HEK293 (cell line): ENCODE measurements around the gene GAST.
A peak's percentile ranks its signal among the peaks of the same experiment; 100 is the strongest.

Experiments used
- CTCF ChIA-PET: fragments of 350-600 bp; formaldehyde crosslinking; extraction: SDS; loops from one replicate; lab custom pipeline; 2021; ENCODE audit warnings: antibody characterized with exemption; lab: Yijun Ruan, JAX
- POLR2A ChIA-PET: fragments of 300-600 bp; formaldehyde crosslinking; extraction: SDS; loops from one replicate; lab custom pipeline; 2020; ENCODE audit warnings: antibody characterized with exemption, inconsistent platforms; lab: Yijun Ruan, JAX
- H3K27ac ChIP-seq: fragments of 200-500 bp; sonication (Bioruptor generic); 2 replicates; pipeline ENCODE4 v1.5.1; 2014; ENCODE audit warnings: low read depth, low read length, control low read depth, inconsistent platforms; ENCODE audit errors: extremely low read depth
- H3K36me3 ChIP-seq, 2 experiments: fragments of 200-500 bp in 1 of 2; sonication (Bioruptor generic) in 1 of 2; 1 replicate in 1 of 2; 2 replicates in 1 of 2; pipeline ENCODE4 v1.5.1; 2014 to 2017; ENCODE audit warnings: inconsistent platforms in 2 of 2, low read length in 2 of 2; ENCODE audit not compliant: control insufficient read depth in 2 of 2, insufficient read depth in 1 of 2
- H3K4me1 ChIP-seq: fragments of 200-500 bp; sonication (Bioruptor generic); 2 replicates; pipeline ENCODE4 v1.5.1; 2014; ENCODE audit warnings: mild to moderate bottlenecking, low read length, inconsistent platforms; ENCODE audit not compliant: control insufficient read depth, insufficient read depth
- H3K4me3 ChIP-seq: 2 replicates; pipeline ENCODE4 v1.5.1; 2011; ENCODE audit warnings: low read depth, mild to moderate bottlenecking, control low read depth, low read length, moderate library complexity
- H3K9me3 ChIP-seq: fragments of 200-500 bp; sonication (Bioruptor generic); 2 replicates; pipeline ENCODE4 v1.5.1; 2014; ENCODE audit warnings: low read depth, low read length, inconsistent platforms; ENCODE audit not compliant: control insufficient read depth, insufficient read depth
- GLIS2 ChIP-seq: fragments of 450-650 bp; formaldehyde crosslinking; IDR thresholded peaks from 2 replicates; pipeline ENCODE4 v1.5.1; 2016; ENCODE audit warnings: missing biosample characterization, missing genetic modification characterization
- HOXD13 ChIP-seq: sonication (generic); formaldehyde crosslinking; IDR thresholded peaks from 2 replicates; pipeline ENCODE4 v1.8.0; 2022; ENCODE audit warnings: missing genetic modification reagents, borderline replicate concordance
- IKZF3 ChIP-seq: fragments of 450-650 bp; IDR thresholded peaks from 2 replicates; pipeline ENCODE4 v1.5.0; 2018; ENCODE audit warnings: missing biosample characterization, mild to moderate bottlenecking, missing genetic modification characterization, moderate library complexity
- KLF1 ChIP-seq: fragments of 450-650 bp; formaldehyde crosslinking; IDR thresholded peaks from 2 replicates; pipeline ENCODE4 v1.5.1; 2016; ENCODE audit warnings: missing biosample characterization, missing genetic modification characterization
- ZBTB20 ChIP-seq: fragments of 450-650 bp; formaldehyde crosslinking; IDR thresholded peaks from 2 replicates; pipeline ENCODE4 v1.5.1; 2016; ENCODE audit warnings: missing biosample characterization, missing genetic modification characterization
- ZBTB7A ChIP-seq: fragments of 450-650 bp; formaldehyde crosslinking; IDR thresholded peaks from 2 replicates; pipeline ENCODE4 v1.5.1; 2016; ENCODE audit warnings: low read depth, missing biosample characterization, missing genetic modification characterization
- ZNF10 ChIP-seq: fragments of 450-650 bp; formaldehyde crosslinking; IDR thresholded peaks from 2 replicates; pipeline ENCODE4 v1.5.1; 2017; ENCODE audit warnings: missing biosample characterization, missing genetic modification characterization
- ZNF140 ChIP-seq: fragments of 450-650 bp; formaldehyde crosslinking; IDR thresholded peaks from 2 replicates; pipeline ENCODE4 v1.5.1; 2016; ENCODE audit warnings: missing biosample characterization, missing genetic modification characterization
- ZNF146 ChIP-seq: fragments of 450-650 bp; formaldehyde crosslinking; IDR thresholded peaks from 2 replicates; pipeline ENCODE4 v1.5.1; 2016; ENCODE audit warnings: missing biosample characterization, missing genetic modification characterization
- ZNF221 ChIP-seq: fragments of 450-650 bp; formaldehyde crosslinking; IDR thresholded peaks from 2 replicates; pipeline ENCODE4 v1.5.1; 2017; ENCODE audit warnings: missing biosample characterization, missing genetic modification characterization, borderline replicate concordance
- ZNF335 ChIP-seq: fragments of 450-650 bp; formaldehyde crosslinking; conservative IDR thresholded peaks from 2 replicates; pipeline ENCODE4 v1.5.1; 2016; ENCODE audit warnings: missing biosample characterization, missing genetic modification characterization
- ZNF501 ChIP-seq: fragments of 450-650 bp; formaldehyde crosslinking; IDR thresholded peaks from 2 replicates; pipeline ENCODE4 v1.5.1; 2016; ENCODE audit warnings: missing biosample characterization, missing genetic modification characterization
- ZNF600 ChIP-seq: fragments of 450-650 bp; formaldehyde crosslinking; IDR thresholded peaks from 2 replicates; pipeline ENCODE4 v1.5.1; 2016; ENCODE audit warnings: missing biosample characterization, missing genetic modification characterization
- ZNF664 ChIP-seq: fragments of 450-650 bp; formaldehyde crosslinking; IDR thresholded peaks from 2 replicates; pipeline ENCODE4 v1.5.1; 2016; ENCODE audit warnings: missing biosample characterization, missing genetic modification characterization
- ZNF707 ChIP-seq: fragments of 450-650 bp; formaldehyde crosslinking; IDR thresholded peaks from 2 replicates; pipeline ENCODE4 v1.5.1; 2016; ENCODE audit warnings: missing biosample characterization, missing genetic modification characterization
- ZXDB ChIP-seq: fragments of 450-650 bp; formaldehyde crosslinking; IDR thresholded peaks from 2 replicates; pipeline ENCODE4 v1.5.1; 2016; ENCODE audit warnings: missing biosample characterization, missing genetic modification characterization
- TF ChIP-seq, protein P1 (sequence below): fragments of 450-650 bp; formaldehyde crosslinking; IDR thresholded peaks from 2 replicates; pipeline ENCODE4 v1.5.1; 2017; ENCODE audit warnings: missing biosample characterization, missing genetic modification characterization
- TF ChIP-seq, protein P2 (sequence below): fragments of 450-650 bp; formaldehyde crosslinking; IDR thresholded peaks from 2 replicates; pipeline ENCODE4 v1.5.1; 2016; ENCODE audit warnings: missing biosample characterization, missing genetic modification characterization
- TF ChIP-seq, protein P3 (sequence below): fragments of 450-650 bp; formaldehyde crosslinking; IDR thresholded peaks from 2 replicates; pipeline ENCODE4 v1.5.1; 2017; ENCODE audit warnings: missing biosample characterization, missing genetic modification characterization
- TF ChIP-seq, protein P4 (sequence below): fragments of 450-650 bp; IDR thresholded peaks from 2 replicates; pipeline ENCODE4 v1.5.1; 2018; ENCODE audit warnings: missing biosample characterization, mild to moderate bottlenecking, missing genetic modification characterization
- TF ChIP-seq, protein P5 (sequence below): fragments of 450-650 bp; formaldehyde crosslinking; IDR thresholded peaks from 2 replicates; pipeline ENCODE4 v1.5.1; 2016; ENCODE audit warnings: missing biosample characterization, missing genetic modification characterization
- TF ChIP-seq, protein P6 (sequence below): fragments of 450-650 bp; formaldehyde crosslinking; IDR thresholded peaks from 2 replicates; pipeline ENCODE4 v1.5.1; 2016; ENCODE audit warnings: missing biosample characterization, missing genetic modification characterization, low read depth

The GAST gene

DNA sequence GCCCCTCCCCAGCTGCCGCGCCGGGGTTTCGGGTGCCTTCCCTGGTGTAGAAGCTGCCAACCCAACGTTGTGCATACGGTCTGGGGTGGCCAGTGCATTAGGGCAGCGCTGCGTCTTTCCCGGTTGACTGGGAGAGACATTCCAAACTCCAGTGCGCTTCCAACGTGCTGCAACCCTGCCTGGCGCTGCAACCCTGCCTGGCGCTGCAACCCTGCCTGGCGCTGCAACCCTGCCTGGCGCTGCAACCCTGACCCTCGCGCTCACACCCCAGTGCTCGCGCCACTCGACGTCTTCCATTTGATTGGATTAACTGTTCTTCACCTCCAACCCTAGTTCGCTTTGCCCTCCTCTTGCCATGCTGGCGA lies 22.8 kb downstream of the GAST start:
- POLR2A ChIA-PET: interaction anchor here (0.7 to 2.4 kb wide), 16 partner anchors 9 to 232 kb away, joined by 3 to 28 read pairs (median 6); partner anchors contain the start of genes CNP, FKBP10, JUP and P3H4
- Histone ChIP-seq H3K36me3 (peaks cover 0 to 6% of the 10 kb centered on the region in 2 experiments; a peak in 1 of 3 replicates), H3K27ac (no peak overlapping the region; the same call in 1 of the 2 replicates), H3K9me3 (no peaks in the 10 kb centered on the region), H3K4me3 (peak overlapping the region; percentile 64), H3K4me1 (peaks cover 2% of the 10 kb centered on the region; the same call in 1 of the 2 replicates)
- CTCF ChIA-PET: interaction anchor here (0.7 to 3.3 kb wide), 7 partner anchors 51 to 224 kb away, joined by 3 to 51 read pairs (median 6); partner anchors contain the start of gene JUP
- TF ChIP-seq ZNF10 (tag by site-specific recombination) (no peak), ZNF707 (tag by site-specific recombination) (no peak), ZNF146 (no peak), KLF1 (tag by site-specific recombination) (no peak), ZNF501 (tag by site-specific recombination) (0 out of 2 replicates have a peak, but pooled peaks have one; percentile 9), ZBTB20 (tag by site-specific recombination) (peak; percentile 56; the same call in 1 of the 2 replicates), HOXD13 (CRISPR knock-in tag) (no peak), ZNF335 (peak; percentile 28), ZNF664 (tag by site-specific recombination) (no peak), ZNF221 (no peak), ZNF600 (peak; percentile 69), ZNF140 (tag by site-specific recombination) (no peak), ZBTB7A (tag by site-specific recombination) (no peak), GLIS2 (peak; percentile 4; the same call in 1 of the 2 replicates), ZXDB (no peak), IKZF3 (tag by site-specific recombination) (0 out of 2 replicates have a peak, but pooled peaks have one; percentile 34)
- TF ChIP-seq, protein P1, sequence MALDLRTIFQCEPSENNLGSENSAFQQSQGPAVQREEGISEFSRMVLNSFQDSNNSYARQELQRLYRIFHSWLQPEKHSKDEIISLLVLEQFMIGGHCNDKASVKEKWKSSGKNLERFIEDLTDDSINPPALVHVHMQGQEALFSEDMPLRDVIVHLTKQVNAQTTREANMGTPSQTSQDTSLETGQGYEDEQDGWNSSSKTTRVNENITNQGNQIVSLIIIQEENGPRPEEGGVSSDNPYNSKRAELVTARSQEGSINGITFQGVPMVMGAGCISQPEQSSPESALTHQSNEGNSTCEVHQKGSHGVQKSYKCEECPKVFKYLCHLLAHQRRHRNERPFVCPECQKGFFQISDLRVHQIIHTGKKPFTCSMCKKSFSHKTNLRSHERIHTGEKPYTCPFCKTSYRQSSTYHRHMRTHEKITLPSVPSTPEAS (tag by site-specific recombination): no peak
- TF ChIP-seq, protein P2, sequence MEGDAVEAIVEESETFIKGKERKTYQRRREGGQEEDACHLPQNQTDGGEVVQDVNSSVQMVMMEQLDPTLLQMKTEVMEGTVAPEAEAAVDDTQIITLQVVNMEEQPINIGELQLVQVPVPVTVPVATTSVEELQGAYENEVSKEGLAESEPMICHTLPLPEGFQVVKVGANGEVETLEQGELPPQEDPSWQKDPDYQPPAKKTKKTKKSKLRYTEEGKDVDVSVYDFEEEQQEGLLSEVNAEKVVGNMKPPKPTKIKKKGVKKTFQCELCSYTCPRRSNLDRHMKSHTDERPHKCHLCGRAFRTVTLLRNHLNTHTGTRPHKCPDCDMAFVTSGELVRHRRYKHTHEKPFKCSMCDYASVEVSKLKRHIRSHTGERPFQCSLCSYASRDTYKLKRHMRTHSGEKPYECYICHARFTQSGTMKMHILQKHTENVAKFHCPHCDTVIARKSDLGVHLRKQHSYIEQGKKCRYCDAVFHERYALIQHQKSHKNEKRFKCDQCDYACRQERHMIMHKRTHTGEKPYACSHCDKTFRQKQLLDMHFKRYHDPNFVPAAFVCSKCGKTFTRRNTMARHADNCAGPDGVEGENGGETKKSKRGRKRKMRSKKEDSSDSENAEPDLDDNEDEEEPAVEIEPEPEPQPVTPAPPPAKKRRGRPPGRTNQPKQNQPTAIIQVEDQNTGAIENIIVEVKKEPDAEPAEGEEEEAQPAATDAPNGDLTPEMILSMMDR (tag by site-specific recombination): peak; percentile 59
- TF ChIP-seq, protein P3, sequence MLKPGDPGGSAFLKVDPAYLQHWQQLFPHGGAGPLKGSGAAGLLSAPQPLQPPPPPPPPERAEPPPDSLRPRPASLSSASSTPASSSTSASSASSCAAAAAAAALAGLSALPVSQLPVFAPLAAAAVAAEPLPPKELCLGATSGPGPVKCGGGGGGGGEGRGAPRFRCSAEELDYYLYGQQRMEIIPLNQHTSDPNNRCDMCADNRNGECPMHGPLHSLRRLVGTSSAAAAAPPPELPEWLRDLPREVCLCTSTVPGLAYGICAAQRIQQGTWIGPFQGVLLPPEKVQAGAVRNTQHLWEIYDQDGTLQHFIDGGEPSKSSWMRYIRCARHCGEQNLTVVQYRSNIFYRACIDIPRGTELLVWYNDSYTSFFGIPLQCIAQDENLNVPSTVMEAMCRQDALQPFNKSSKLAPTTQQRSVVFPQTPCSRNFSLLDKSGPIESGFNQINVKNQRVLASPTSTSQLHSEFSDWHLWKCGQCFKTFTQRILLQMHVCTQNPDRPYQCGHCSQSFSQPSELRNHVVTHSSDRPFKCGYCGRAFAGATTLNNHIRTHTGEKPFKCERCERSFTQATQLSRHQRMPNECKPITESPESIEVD (tag by site-specific recombination): no peak
- TF ChIP-seq, protein P4, sequence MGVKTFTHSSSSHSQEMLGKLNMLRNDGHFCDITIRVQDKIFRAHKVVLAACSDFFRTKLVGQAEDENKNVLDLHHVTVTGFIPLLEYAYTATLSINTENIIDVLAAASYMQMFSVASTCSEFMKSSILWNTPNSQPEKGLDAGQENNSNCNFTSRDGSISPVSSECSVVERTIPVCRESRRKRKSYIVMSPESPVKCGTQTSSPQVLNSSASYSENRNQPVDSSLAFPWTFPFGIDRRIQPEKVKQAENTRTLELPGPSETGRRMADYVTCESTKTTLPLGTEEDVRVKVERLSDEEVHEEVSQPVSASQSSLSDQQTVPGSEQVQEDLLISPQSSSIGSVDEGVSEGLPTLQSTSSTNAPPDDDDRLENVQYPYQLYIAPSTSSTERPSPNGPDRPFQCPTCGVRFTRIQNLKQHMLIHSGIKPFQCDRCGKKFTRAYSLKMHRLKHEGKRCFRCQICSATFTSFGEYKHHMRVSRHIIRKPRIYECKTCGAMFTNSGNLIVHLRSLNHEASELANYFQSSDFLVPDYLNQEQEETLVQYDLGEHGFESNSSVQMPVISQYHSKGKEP (tag by site-specific recombination): peak; percentile 100
- TF ChIP-seq, protein P5, sequence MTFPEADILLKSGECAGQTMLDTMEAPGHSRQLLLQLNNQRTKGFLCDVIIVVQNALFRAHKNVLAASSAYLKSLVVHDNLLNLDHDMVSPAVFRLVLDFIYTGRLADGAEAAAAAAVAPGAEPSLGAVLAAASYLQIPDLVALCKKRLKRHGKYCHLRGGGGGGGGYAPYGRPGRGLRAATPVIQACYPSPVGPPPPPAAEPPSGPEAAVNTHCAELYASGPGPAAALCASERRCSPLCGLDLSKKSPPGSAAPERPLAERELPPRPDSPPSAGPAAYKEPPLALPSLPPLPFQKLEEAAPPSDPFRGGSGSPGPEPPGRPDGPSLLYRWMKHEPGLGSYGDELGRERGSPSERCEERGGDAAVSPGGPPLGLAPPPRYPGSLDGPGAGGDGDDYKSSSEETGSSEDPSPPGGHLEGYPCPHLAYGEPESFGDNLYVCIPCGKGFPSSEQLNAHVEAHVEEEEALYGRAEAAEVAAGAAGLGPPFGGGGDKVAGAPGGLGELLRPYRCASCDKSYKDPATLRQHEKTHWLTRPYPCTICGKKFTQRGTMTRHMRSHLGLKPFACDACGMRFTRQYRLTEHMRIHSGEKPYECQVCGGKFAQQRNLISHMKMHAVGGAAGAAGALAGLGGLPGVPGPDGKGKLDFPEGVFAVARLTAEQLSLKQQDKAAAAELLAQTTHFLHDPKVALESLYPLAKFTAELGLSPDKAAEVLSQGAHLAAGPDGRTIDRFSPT (tag by site-specific recombination): peak; percentile 62; the same call in 1 of the 2 replicates
- TF ChIP-seq, protein P6, sequence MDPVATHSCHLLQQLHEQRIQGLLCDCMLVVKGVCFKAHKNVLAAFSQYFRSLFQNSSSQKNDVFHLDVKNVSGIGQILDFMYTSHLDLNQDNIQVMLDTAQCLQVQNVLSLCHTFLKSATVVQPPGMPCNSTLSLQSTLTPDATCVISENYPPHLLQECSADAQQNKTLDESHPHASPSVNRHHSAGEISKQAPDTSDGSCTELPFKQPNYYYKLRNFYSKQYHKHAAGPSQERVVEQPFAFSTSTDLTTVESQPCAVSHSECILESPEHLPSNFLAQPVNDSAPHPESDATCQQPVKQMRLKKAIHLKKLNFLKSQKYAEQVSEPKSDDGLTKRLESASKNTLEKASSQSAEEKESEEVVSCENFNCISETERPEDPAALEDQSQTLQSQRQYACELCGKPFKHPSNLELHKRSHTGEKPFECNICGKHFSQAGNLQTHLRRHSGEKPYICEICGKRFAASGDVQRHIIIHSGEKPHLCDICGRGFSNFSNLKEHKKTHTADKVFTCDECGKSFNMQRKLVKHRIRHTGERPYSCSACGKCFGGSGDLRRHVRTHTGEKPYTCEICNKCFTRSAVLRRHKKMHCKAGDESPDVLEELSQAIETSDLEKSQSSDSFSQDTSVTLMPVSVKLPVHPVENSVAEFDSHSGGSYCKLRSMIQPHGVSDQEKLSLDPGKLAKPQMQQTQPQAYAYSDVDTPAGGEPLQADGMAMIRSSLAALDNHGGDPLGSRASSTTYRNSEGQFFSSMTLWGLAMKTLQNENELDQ (tag by site-specific recombination): no peak
